Measurements from ENCODE around the gene GUCY1A2. TPM values are rescaled to one million over a fixed set of nuclear protein-coding genes. Genes with fewer than 3 reads are reported as not detected.
"Not testable (repeated sequence)": the region's sequence is repeated elsewhere in the genome, so short reads cannot be mapped to it uniquely, and the experiment has no call there.

The GUCY1A2 gene
- total RNA-seq, 1 donor = 0.43 TPM

DNA sequence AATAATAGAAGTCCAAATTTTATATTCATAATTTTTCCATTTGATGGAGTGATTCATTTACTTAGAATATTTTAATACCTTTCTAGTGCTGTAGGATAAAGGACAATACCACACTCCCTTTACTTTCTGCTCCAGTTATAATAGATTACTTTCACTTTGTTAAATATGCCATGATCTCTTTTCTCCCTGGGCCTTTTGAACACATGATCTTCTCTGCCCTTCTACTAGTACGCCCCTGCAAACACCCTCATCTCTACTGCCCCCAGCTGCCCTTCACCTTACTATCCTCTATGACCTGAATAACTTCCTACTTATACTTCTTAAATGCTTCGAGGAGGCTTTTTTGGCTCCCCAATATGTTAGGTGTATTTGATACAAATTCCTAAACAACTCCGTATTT, 177.3 kb downstream of the GUCY1A2 start:
- no peak for DNase-seq (ENCODE audit: low read depth)
- no peak for TF ChIP-seq CTCF (IDR thresholded peaks at IDR 0.05; ENCODE audit: insufficient read depth, low read depth, low read length)
- H3K4me3 ChIP-seq (ENCODE audit: low read depth, low read length) = no peak overlapping the region

DNA sequence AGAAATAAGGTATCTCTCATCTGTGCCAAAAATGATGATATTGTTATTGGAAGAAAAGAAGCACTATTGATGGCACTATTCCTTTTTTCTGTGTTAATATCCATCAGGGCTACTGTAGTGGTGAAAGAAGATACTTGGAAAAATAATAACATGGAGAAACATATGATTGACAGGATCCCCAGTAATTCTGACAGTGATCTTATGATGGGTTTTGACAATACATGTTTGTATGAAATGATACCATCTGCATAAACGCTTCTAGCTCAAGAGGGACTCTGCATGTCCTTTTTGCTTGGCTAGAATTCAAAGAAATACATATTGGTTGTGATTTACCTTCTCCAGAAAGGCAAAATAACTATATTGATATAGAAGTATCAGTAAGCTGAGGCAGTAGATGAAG, 178.1 kb downstream of the GUCY1A2 start:
- no peak overlapping the region for H3K4me3 ChIP-seq (ENCODE audit: low read depth, low read length)
- DNase-seq (ENCODE audit: low read depth) = no peak
- TF ChIP-seq CTCF (IDR thresholded peaks at IDR 0.05; ENCODE audit: insufficient read depth, low read depth, low read length) = no peak

GRCh38 chr11:106834567-106834966, 183.7 kb downstream of the GUCY1A2 start:
- TF ChIP-seq CTCF (IDR thresholded peaks at IDR 0.05; ENCODE audit: insufficient read depth, low read depth, low read length) = no peak
- DNase-seq (ENCODE audit: low read depth) = no peak
- no peak overlapping the region for H3K4me3 ChIP-seq (ENCODE audit: low read depth, low read length)

DNA sequence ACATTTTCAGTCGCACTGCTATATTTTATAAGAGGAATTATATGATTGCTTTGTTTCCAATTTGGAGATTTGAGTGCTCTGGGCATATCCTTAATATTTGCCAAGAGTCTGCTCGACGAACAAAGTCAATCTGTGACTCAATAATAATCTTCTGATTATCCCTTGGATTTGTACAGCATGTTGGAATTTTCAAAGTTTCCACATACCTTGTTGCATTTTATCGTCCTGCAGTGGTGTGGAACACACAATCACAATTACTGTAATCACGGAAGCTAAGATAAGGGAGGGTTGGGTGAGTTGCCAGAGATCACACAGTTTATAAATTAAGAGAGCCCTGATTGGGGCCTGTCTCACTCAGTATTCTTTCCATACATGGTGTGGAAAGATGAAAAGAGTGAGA, 189.3 kb downstream of the GUCY1A2 start:
- no peak overlapping the region for H3K4me3 ChIP-seq (ENCODE audit: low read depth, low read length)

GRCh38 chr11:106828576-106828975, 189.7 kb downstream of the GUCY1A2 start:
- H3K4me3 ChIP-seq (ENCODE audit: low read depth, low read length) = no peak overlapping the region
- TF ChIP-seq CTCF (IDR thresholded peaks at IDR 0.05; ENCODE audit: insufficient read depth, low read depth, low read length) = no peak
- DNase-seq (ENCODE audit: low read depth) = no peak

More for the DNA sequence above, 189.3 kb downstream of the GUCY1A2 start:
- no peak for DNase-seq (ENCODE audit: low read depth)
- no peak for TF ChIP-seq CTCF (IDR thresholded peaks at IDR 0.05; ENCODE audit: insufficient read depth, low read depth, low read length)

- no peak overlapping the region for H3K4me3 ChIP-seq (ENCODE audit: low read depth, low read length)
- no peak for TF ChIP-seq CTCF (IDR thresholded peaks at IDR 0.05; ENCODE audit: insufficient read depth, low read depth, low read length)
- no peak for DNase-seq (ENCODE audit: low read depth)
These were observed 190.6 kb downstream of the GUCY1A2 start for GRCh38 chr11:106827687-106828086.

- DNase-seq (ENCODE audit: low read depth); H3K4me3 ChIP-seq (ENCODE audit: low read depth, low read length): not testable (repeated sequence)
These were observed 191.7 kb downstream of the GUCY1A2 start for GRCh38 chr11:106826558-106826957.
